ENCODE results near the gene DISC1.
"Not testable (repeated sequence)": the region's sequence is repeated elsewhere in the genome, so short reads cannot be mapped to it uniquely, and the experiment has no call there.

DNA sequence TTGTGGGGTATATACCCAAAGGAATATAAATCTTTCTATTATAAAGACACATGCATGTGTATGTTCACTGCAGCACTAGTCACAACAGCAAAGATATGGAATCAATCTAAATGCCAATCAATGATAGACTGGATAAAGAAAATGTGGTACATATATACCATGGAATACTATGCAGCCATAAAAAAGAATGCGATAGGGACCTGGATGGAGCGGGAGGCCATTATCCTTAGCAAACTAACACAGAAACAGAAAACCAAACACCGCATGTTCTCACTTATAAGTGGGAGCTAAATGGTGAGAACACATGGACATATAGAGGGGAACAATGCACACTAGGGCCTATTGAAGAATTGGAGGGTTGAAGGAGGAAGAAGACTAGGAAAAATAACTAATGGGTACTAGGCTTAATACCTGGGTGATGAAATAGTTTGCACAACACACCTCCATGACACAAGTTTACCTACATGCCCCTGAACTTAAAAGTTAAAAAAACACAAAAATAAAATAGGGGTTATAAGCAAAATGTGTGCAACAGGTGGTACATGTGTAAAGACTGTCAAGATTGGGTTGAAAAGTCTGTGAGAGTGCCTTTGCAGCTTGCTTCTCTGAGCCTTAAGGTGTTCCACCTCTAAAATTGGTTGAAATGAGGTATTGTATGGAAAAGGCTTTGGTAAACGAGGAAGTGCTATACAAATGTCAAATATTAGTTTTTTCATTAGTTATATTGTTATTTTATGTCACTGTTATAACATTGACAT lies 43.5 kb downstream of the DISC1 start:
- TF ChIP-seq, protein P1, sequence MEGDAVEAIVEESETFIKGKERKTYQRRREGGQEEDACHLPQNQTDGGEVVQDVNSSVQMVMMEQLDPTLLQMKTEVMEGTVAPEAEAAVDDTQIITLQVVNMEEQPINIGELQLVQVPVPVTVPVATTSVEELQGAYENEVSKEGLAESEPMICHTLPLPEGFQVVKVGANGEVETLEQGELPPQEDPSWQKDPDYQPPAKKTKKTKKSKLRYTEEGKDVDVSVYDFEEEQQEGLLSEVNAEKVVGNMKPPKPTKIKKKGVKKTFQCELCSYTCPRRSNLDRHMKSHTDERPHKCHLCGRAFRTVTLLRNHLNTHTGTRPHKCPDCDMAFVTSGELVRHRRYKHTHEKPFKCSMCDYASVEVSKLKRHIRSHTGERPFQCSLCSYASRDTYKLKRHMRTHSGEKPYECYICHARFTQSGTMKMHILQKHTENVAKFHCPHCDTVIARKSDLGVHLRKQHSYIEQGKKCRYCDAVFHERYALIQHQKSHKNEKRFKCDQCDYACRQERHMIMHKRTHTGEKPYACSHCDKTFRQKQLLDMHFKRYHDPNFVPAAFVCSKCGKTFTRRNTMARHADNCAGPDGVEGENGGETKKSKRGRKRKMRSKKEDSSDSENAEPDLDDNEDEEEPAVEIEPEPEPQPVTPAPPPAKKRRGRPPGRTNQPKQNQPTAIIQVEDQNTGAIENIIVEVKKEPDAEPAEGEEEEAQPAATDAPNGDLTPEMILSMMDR (IDR thresholded peaks at IDR 0.05; ENCODE audit: insufficient read depth, low read length, poor library complexity, severe bottlenecking) = not testable (repeated sequence)
- TF ChIP-seq EZH2phosphoT487 (conservative IDR thresholded peaks at IDR 0.05; ENCODE audit: low read length) = not testable (repeated sequence)
